T-helper 1 cell (primary cell): ENCODE data around the gene AADACL2.
"Not testable (repeated sequence)": the region's sequence is repeated elsewhere in the genome, so short reads cannot be mapped to it uniquely, and the experiment has no call there.

Source experiments
- DNase-seq, 5 donors: peaks; one replicate each; pipeline ENCODE4 v3.0.0-alpha.2; 2012 to 2020

Gene AADACL2

GRCh38 chr3:151766454-151766853 lies 32.7 kb downstream of the AADACL2 start:
- no peak for DNase-seq

GRCh38 chr3:151768393-151768930 lies 34.7 kb downstream of the AADACL2 start:
- no peak for DNase-seq

- DNase-seq: no peak
Observed at GRCh38 chr3:151769175-151769574, 35.4 kb downstream of the AADACL2 start.

GRCh38 chr3:151770956-151771355 lies 37.2 kb downstream of the AADACL2 start:
- DNase-seq: no peak

- DNase-seq: no peak
Observed at GRCh38 chr3:151772825-151773480, 39.2 kb downstream of the AADACL2 start.

- no peak for DNase-seq
Observed at GRCh38 chr3:151774235-151774634, 40.5 kb downstream of the AADACL2 start.

GRCh38 chr3:151774910-151775309 lies 41.2 kb downstream of the AADACL2 start:
- DNase-seq: no peak

- DNase-seq: no peak
Observed at GRCh38 chr3:151775314-151776258, 41.9 kb downstream of the AADACL2 start.

GRCh38 chr3:151776259-151776740 lies 42.6 kb downstream of the AADACL2 start:
- DNase-seq: no peak

GRCh38 chr3:151777880-151778279 lies 44.2 kb downstream of the AADACL2 start:
- no peak for DNase-seq

- DNase-seq: no peak
Observed at GRCh38 chr3:151787626-151788025, 53.9 kb downstream of the AADACL2 start.

GRCh38 chr3:151788401-151788800 lies 54.7 kb downstream of the AADACL2 start:
- no peak for DNase-seq

- DNase-seq: no peak
Observed at GRCh38 chr3:151789853-151790463, 56.2 kb downstream of the AADACL2 start.

- not testable (repeated sequence) for DNase-seq
Observed at GRCh38 chr3:151790763-151791162, 57.0 kb downstream of the AADACL2 start.

GRCh38 chr3:151792411-151792810 lies 58.7 kb downstream of the AADACL2 start:
- DNase-seq: no peak

GRCh38 chr3:151793636-151794035 lies 59.9 kb downstream of the AADACL2 start:
- DNase-seq: no peak

GRCh38 chr3:151794080-151794479 lies 60.4 kb downstream of the AADACL2 start:
- no peak for DNase-seq

- DNase-seq: no peak
Observed at GRCh38 chr3:151795276-151795675, 61.5 kb downstream of the AADACL2 start.

GRCh38 chr3:151796105-151796680 lies 62.5 kb downstream of the AADACL2 start:
- no peak for DNase-seq

GRCh38 chr3:151798466-151798865 lies 64.7 kb downstream of the AADACL2 start:
- no peak for DNase-seq

- DNase-seq: no peak
Observed at GRCh38 chr3:151800431-151800830, 66.7 kb downstream of the AADACL2 start.

- no peak for DNase-seq
Observed at GRCh38 chr3:151804267-151804666, 70.5 kb downstream of the AADACL2 start.

GRCh38 chr3:151806838-151807237 lies 73.1 kb downstream of the AADACL2 start:
- no peak for DNase-seq
